H4 (cell line): ENCODE results near the gene KLHL29. TPM values are rescaled to one million over a fixed set of nuclear protein-coding genes. Genes with fewer than 3 reads are reported as not detected.
A peak's percentile ranks its signal among the peaks of the same experiment; 100 is the strongest.

Source experiments
- DNase-seq: peaks from one replicate; pipeline ENCODE4 v3.0.0-alpha.2; 2015; ENCODE audit warnings: low spot score
- total RNA-seq: library from RNA; depleted of rRNA; stranded (reverse); fragments of >200 nt; shearing (Covaris generic); gene quantifications from 2 replicates; pipeline ENCODE4 v1.2.3, GENCODE V29; 2014

KLHL29 gene
- total RNA-seq, 1 experiment from 2014 or later, result 1.8 TPM

GRCh38 chr2:23448906-23449305, 63.9 kb downstream of the KLHL29 start:
- no peak for DNase-seq

- DNase-seq, result no peak
These were observed 64.4 kb downstream of the KLHL29 start for GRCh38 chr2:23449413-23449812.

GRCh38 chr2:23449831-23450331, 64.9 kb downstream of the KLHL29 start:
- DNase-seq, result no peak

- DNase-seq, result no peak
These were observed 67.4 kb downstream of the KLHL29 start for GRCh38 chr2:23452372-23452771.

GRCh38 chr2:23452853-23453420, 68.0 kb downstream of the KLHL29 start:
- DNase-seq, result peak; percentile 66

- no peak for DNase-seq
These were observed 68.5 kb downstream of the KLHL29 start for GRCh38 chr2:23453432-23453831.

- no peak for DNase-seq
These were observed 69.0 kb downstream of the KLHL29 start for GRCh38 chr2:23453836-23454460.

GRCh38 chr2:23454501-23455120, 69.6 kb downstream of the KLHL29 start:
- no peak for DNase-seq

GRCh38 chr2:23456396-23456795, 71.4 kb downstream of the KLHL29 start:
- DNase-seq, result no peak

- no peak for DNase-seq
These were observed 72.1 kb downstream of the KLHL29 start for GRCh38 chr2:23456881-23457760.

- no peak for DNase-seq
These were observed 73.2 kb downstream of the KLHL29 start for GRCh38 chr2:23457990-23458682.

- no peak for DNase-seq
These were observed 74.1 kb downstream of the KLHL29 start for GRCh38 chr2:23459032-23459431.

GRCh38 chr2:23460228-23460627, 75.2 kb downstream of the KLHL29 start:
- DNase-seq, result peak; percentile 11

GRCh38 chr2:23460993-23461392, 76.0 kb downstream of the KLHL29 start:
- DNase-seq, result no peak

- no peak for DNase-seq
These were observed 79.2 kb downstream of the KLHL29 start for GRCh38 chr2:23464156-23464555.

- no peak for DNase-seq
These were observed 80.0 kb downstream of the KLHL29 start for GRCh38 chr2:23464905-23465537.

- DNase-seq, result no peak
These were observed 81.0 kb downstream of the KLHL29 start for GRCh38 chr2:23465936-23466335.

- DNase-seq, result no peak
These were observed 82.6 kb downstream of the KLHL29 start for GRCh38 chr2:23467618-23468017.

GRCh38 chr2:23468474-23469141, 83.6 kb downstream of the KLHL29 start:
- DNase-seq, result no peak

- no peak for DNase-seq
These were observed 84.2 kb downstream of the KLHL29 start for GRCh38 chr2:23469142-23469540.

- no peak for DNase-seq
These were observed 90.1 kb downstream of the KLHL29 start for GRCh38 chr2:23475036-23475435.
